GF-D8 (cell line): ENCODE results near the gene NXN.
"Not testable (repeated sequence)": the region's sequence is repeated elsewhere in the genome, so short reads cannot be mapped to it uniquely, and the experiment has no call there.

Source experiments
- DNase-seq: peaks from one replicate; lab custom pipeline; 2025; lab: John Stamatoyannopoulos, UW

Gene NXN

GRCh38 chr17:887551-888209 lies 91.9 kb downstream of the NXN start:
- DNase-seq: no peak

GRCh38 chr17:885971-886571 lies 93.5 kb downstream of the NXN start:
- no peak for DNase-seq

GRCh38 chr17:883586-883962 lies 96.0 kb downstream of the NXN start:
- no peak for DNase-seq

- no peak for DNase-seq
Observed at GRCh38 chr17:882827-883585, 96.6 kb downstream of the NXN start.

- no peak for DNase-seq
Observed at GRCh38 chr17:881778-882177, 97.8 kb downstream of the NXN start.

- DNase-seq: no peak
Observed at GRCh38 chr17:880443-881269, 98.9 kb downstream of the NXN start.

GRCh38 chr17:879546-880442 lies 99.8 kb downstream of the NXN start:
- peak; percentile 11 for DNase-seq

- DNase-seq: no peak
Observed at GRCh38 chr17:877630-878029, 101.9 kb downstream of the NXN start.

GRCh38 chr17:876272-876671 lies 103.3 kb downstream of the NXN start:
- no peak for DNase-seq

GRCh38 chr17:874590-874989 lies 105.0 kb downstream of the NXN start:
- DNase-seq: not testable (repeated sequence)

- DNase-seq: no peak
Observed at GRCh38 chr17:872855-873254, 106.7 kb downstream of the NXN start.

- no peak for DNase-seq
Observed at GRCh38 chr17:871751-872519, 107.6 kb downstream of the NXN start.

GRCh38 chr17:869567-870525 lies 109.7 kb downstream of the NXN start:
- DNase-seq: no peak

GRCh38 chr17:869086-869485 lies 110.5 kb downstream of the NXN start:
- no peak for DNase-seq

GRCh38 chr17:867896-868489 lies 111.6 kb downstream of the NXN start:
- no peak for DNase-seq

GRCh38 chr17:867238-867637 lies 112.3 kb downstream of the NXN start:
- not testable (repeated sequence) for DNase-seq

GRCh38 chr17:866568-867103 lies 112.9 kb downstream of the NXN start:
- DNase-seq: no peak

GRCh38 chr17:864315-864714 lies 115.3 kb downstream of the NXN start:
- no peak for DNase-seq

- DNase-seq: no peak
Observed at GRCh38 chr17:863880-864279, 115.7 kb downstream of the NXN start.
